IPS DF 4.7 (cell line): ENCODE data around the gene IQCK.
"Not testable (repeated sequence)": the region's sequence is repeated elsewhere in the genome, so short reads cannot be mapped to it uniquely, and the experiment has no call there.

Experiments
- DNase-seq: peaks from one replicate; pipeline ENCODE4 v3.0.0-alpha.2; 2013; ENCODE audit warnings: low spot score; ENCODE audit errors: extremely low read depth

Gene IQCK

GRCh38 chr16:19757026-19757425, 39.0 kb downstream of the IQCK start:
- no peak for DNase-seq

- DNase-seq: no peak
These were observed 39.9 kb downstream of the IQCK start for GRCh38 chr16:19757762-19758595.

- DNase-seq: no peak
These were observed 42.4 kb downstream of the IQCK start for GRCh38 chr16:19760356-19761060.

GRCh38 chr16:19765860-19766553, 47.9 kb downstream of the IQCK start:
- no peak for DNase-seq

GRCh38 chr16:19766554-19766884, 48.4 kb downstream of the IQCK start:
- no peak for DNase-seq

GRCh38 chr16:19766988-19767387, 48.9 kb downstream of the IQCK start:
- DNase-seq: no peak

- no peak for DNase-seq
These were observed 49.4 kb downstream of the IQCK start for GRCh38 chr16:19767497-19767896.

GRCh38 chr16:19769239-19769638, 51.2 kb downstream of the IQCK start:
- DNase-seq: no peak

- DNase-seq: no peak
These were observed 53.0 kb downstream of the IQCK start for GRCh38 chr16:19771040-19771439.

GRCh38 chr16:19771796-19772195, 53.7 kb downstream of the IQCK start:
- no peak for DNase-seq

- no peak for DNase-seq
These were observed 56.0 kb downstream of the IQCK start for GRCh38 chr16:19774024-19774423.

GRCh38 chr16:19776147-19776546, 58.1 kb downstream of the IQCK start:
- no peak for DNase-seq

GRCh38 chr16:19776565-19776964, 58.5 kb downstream of the IQCK start:
- DNase-seq: no peak

- no peak for DNase-seq
These were observed 62.2 kb downstream of the IQCK start for GRCh38 chr16:19780321-19780720.

GRCh38 chr16:19781226-19781625, 63.2 kb downstream of the IQCK start:
- DNase-seq: no peak

- no peak for DNase-seq
These were observed 65.5 kb downstream of the IQCK start for GRCh38 chr16:19783363-19784182.

- no peak for DNase-seq
These were observed 66.2 kb downstream of the IQCK start for GRCh38 chr16:19784183-19784736.

- no peak for DNase-seq
These were observed 67.0 kb downstream of the IQCK start for GRCh38 chr16:19785081-19785480.

GRCh38 chr16:19785512-19786130, 67.5 kb downstream of the IQCK start:
- DNase-seq: no peak

- DNase-seq: not testable (repeated sequence)
These were observed 83.3 kb downstream of the IQCK start for GRCh38 chr16:19801369-19801768.

- DNase-seq: not testable (repeated sequence)
These were observed 83.8 kb downstream of the IQCK start for GRCh38 chr16:19801824-19802223.
